Measurements from ENCODE around the gene DMPK. TPM values are rescaled to one million over a fixed set of nuclear protein-coding genes. Genes with fewer than 3 reads are reported as not detected.

The DMPK gene
- total and polyA plus RNA-seq, 9 of the 15 experiments (the other 6 are each of a cell fraction or from before 2014, with no cell fraction given): 0.24 to 31.3 (median 7.3) TPM

GRCh38 chr19:45739498-45740439, 42.5 kb downstream of the DMPK start (continued):
- TF ChIP-seq CBFA2T3 (IDR thresholded peaks at IDR 0.05): peak; percentile 55
- no peak for TF ChIP-seq TEAD4 (IDR thresholded peaks at IDR 0.05; ENCODE audit: low read length)
- no peak for TF ChIP-seq TEAD4 (CRISPR knock-in tag; IDR thresholded peaks at IDR 0.05; ENCODE audit: borderline replicate concordance)
- no peak for TF ChIP-seq ZNF77 (CRISPR knock-in tag; IDR thresholded peaks at IDR 0.05)
- TF ChIP-seq NFATC3 (IDR thresholded peaks at IDR 0.05): 0 out of 2 replicates have a peak, but pooled peaks have one; percentile 25
- TF ChIP-seq CAMTA2 (CRISPR knock-in tag; conservative IDR thresholded peaks at IDR 0.05): no peak
- TF ChIP-seq STAT5B (CRISPR knock-in tag; IDR thresholded peaks at IDR 0.05): no peak
- TF ChIP-seq ELF2 (CRISPR knock-in tag; IDR thresholded peaks at IDR 0.05): no peak
- TF ChIP-seq MAFK (IDR thresholded peaks at IDR 0.05; ENCODE audit: low read length): no peak
- TF ChIP-seq KLF1 (tag; IDR thresholded peaks at IDR 0.05): no peak
- no peak for TF ChIP-seq ATF4 (CRISPR knock-in tag; IDR thresholded peaks at IDR 0.05)
- TF ChIP-seq NFRKB (IDR thresholded peaks at IDR 0.05; ENCODE audit: low read depth): peak; percentile 99
- TF ChIP-seq CREB5 (CRISPR knock-in tag; IDR thresholded peaks at IDR 0.05): no peak
- no peak for TF ChIP-seq NFE2L1 (tag; IDR thresholded peaks at IDR 0.05; ENCODE audit: borderline replicate concordance, low read depth)
- no peak for TF ChIP-seq SAFB2 (IDR thresholded peaks at IDR 0.05; ENCODE audit: borderline replicate concordance, low read depth, low read length, severe bottlenecking)
- peak; percentile 96 for TF ChIP-seq RBM25 (IDR thresholded peaks at IDR 0.05; ENCODE audit: low read depth, low read length, severe bottlenecking)
- no peak for TF ChIP-seq POLR3G (IDR thresholded peaks at IDR 0.05; ENCODE audit: extremely low read depth, insufficient read length, insufficient replicate concordance)
- no peak for TF ChIP-seq MCM3 (IDR thresholded peaks at IDR 0.05)
- no peak for TF ChIP-seq FUS (optimal IDR thresholded peaks at IDR 0.05; ENCODE audit: low read depth, low read length)
- no peak for TF ChIP-seq FIP1L1 (IDR thresholded peaks at IDR 0.05; ENCODE audit: low read depth, low read length, poor library complexity, severe bottlenecking)
- TF ChIP-seq ZNF224 (CRISPR knock-in tag; IDR thresholded peaks at IDR 0.05): no peak
- TF ChIP-seq THAP12 (CRISPR knock-in tag; IDR thresholded peaks at IDR 0.05): no peak
- 0 out of 2 replicates have a peak, but pooled peaks have one; percentile 32 for TF ChIP-seq NCOR1 (IDR thresholded peaks at IDR 0.05)
- no peak for TF ChIP-seq TGIF2 (CRISPR knock-in tag; IDR thresholded peaks at IDR 0.05)
- no peak for TF ChIP-seq MITF (IDR thresholded peaks at IDR 0.05)

Data from K562 (cell line).